Astrocyte of the cerebellum (primary cell): ENCODE results near the gene TRAF3.

ENCODE experiments used
- DNase-seq: peaks from one replicate; pipeline ENCODE4 v3.0.0-alpha.2; 2011; ENCODE audit warnings: low read depth
- H3K4me3 ChIP-seq: 2 replicates; pipeline ENCODE4 v1.5.1; 2011; ENCODE audit warnings: mild to moderate bottlenecking, low read depth, low read length, moderate library complexity
- CTCF ChIP-seq: IDR thresholded peaks from 2 replicates; pipeline ENCODE4 v1.5.1; 2012; ENCODE audit warnings: low read length, low read depth, moderate library complexity, mild to moderate bottlenecking; ENCODE audit errors: missing control alignments
- in situ Hi-C: cut with HindIII; loops from 2 replicates; pipeline ENCODE4 v1.10.0; 2017; ENCODE audit warnings: low sequenced_read_pairs

TRAF3 gene

GRCh38 chr14:102784892-102785594 lies 7.8 kb downstream of the TRAF3 start:
- no peak for DNase-seq
- in situ Hi-C loops, result no loop called here
- no peak overlapping the region for H3K4me3 ChIP-seq
- no peak for TF ChIP-seq CTCF

- no peak overlapping the region for H3K4me3 ChIP-seq
- TF ChIP-seq CTCF, result peak; percentile 16
- in situ Hi-C loops, result no loop called here
- DNase-seq, result no peak
Measured at GRCh38 chr14:102785595-102785963, 8.3 kb downstream of the TRAF3 start.

- no peak overlapping the region for H3K4me3 ChIP-seq
- DNase-seq, result no peak
- in situ Hi-C loops, result no loop called here
- no peak for TF ChIP-seq CTCF
Measured at GRCh38 chr14:102786768-102787167, 9.5 kb downstream of the TRAF3 start.

- in situ Hi-C loops, result no loop called here
- no peak for TF ChIP-seq CTCF
- no peak for DNase-seq
- H3K4me3 ChIP-seq, result no peak overlapping the region
Measured at GRCh38 chr14:102789349-102789748, 12.1 kb downstream of the TRAF3 start.

- no peak overlapping the region for H3K4me3 ChIP-seq
- DNase-seq, result no peak
- TF ChIP-seq CTCF, result no peak
- in situ Hi-C loops, result no loop called here
Measured at GRCh38 chr14:102793531-102794328, 16.5 kb downstream of the TRAF3 start.

- in situ Hi-C loops, result loop anchor here (5.0 kb wide), 1 partner anchor 52 kb away; no protein-coding TSS in a partner anchor
- no peak for DNase-seq
- no peak overlapping the region for H3K4me3 ChIP-seq
- TF ChIP-seq CTCF, result peak; percentile 24
Measured at GRCh38 chr14:102795060-102795925, 18.0 kb downstream of the TRAF3 start.
